Measurements from ENCODE around the gene INCA1.

DNA sequence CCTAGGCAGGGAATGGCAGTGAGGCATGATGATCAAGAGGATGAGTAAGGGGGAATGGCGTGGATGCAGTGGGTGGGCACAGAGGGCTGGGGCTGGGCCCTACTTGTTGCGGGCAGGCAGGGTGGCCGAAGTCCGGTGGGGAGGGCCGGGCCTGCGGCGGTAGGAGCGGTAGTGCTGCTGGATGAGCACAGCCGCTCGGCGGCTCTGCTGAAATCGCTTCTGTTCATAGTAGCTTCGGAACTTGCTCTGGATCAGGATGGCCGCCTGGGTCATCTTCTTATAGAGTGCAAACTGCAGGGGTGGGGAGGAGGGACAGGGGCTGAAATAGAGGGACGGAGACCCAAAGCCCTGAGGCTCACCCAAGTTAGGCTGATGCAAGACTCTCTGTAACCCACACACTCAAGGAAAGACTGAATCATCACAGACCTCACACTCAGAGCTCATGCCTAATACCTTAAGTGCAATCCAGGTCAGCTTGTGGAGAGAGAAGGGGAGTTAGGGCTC lies 28.2 kb downstream of the INCA1 start:
- TF ChIP-seq, protein P1, sequence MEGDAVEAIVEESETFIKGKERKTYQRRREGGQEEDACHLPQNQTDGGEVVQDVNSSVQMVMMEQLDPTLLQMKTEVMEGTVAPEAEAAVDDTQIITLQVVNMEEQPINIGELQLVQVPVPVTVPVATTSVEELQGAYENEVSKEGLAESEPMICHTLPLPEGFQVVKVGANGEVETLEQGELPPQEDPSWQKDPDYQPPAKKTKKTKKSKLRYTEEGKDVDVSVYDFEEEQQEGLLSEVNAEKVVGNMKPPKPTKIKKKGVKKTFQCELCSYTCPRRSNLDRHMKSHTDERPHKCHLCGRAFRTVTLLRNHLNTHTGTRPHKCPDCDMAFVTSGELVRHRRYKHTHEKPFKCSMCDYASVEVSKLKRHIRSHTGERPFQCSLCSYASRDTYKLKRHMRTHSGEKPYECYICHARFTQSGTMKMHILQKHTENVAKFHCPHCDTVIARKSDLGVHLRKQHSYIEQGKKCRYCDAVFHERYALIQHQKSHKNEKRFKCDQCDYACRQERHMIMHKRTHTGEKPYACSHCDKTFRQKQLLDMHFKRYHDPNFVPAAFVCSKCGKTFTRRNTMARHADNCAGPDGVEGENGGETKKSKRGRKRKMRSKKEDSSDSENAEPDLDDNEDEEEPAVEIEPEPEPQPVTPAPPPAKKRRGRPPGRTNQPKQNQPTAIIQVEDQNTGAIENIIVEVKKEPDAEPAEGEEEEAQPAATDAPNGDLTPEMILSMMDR (conservative IDR thresholded peaks at IDR 0.05; ENCODE audit: low read length): no peak
- no peak for TF ChIP-seq EZH2phosphoT487 (IDR thresholded peaks at IDR 0.05; ENCODE audit: borderline replicate concordance, low read depth, low read length)

Data from OCI-LY7 (cell line).